Astrocyte (in vitro differentiated cells and primary cell): Measurements from ENCODE around the gene GREB1. TPM values are rescaled to one million over a fixed set of nuclear protein-coding genes. Genes with fewer than 3 reads are reported as not detected.

Source experiments
- DNase-seq: peaks from one replicate; pipeline ENCODE4 v3.0.0-alpha.2; 2010; ENCODE audit warnings: low read depth
- FAIRE-seq: peaks from 2 replicates; lab custom pipeline; 2011; peaks lifted over from hg19 to GRCh38; lab: Jason Lieb, UNC
- H2AFZ ChIP-seq: 2 replicates; pipeline ENCODE4 v1.6.0; 2012; ENCODE audit warnings: low read depth, low read length, inconsistent platforms
- H3K27ac ChIP-seq: 2 replicates; pipeline ENCODE4 v1.5.1; 2011; ENCODE audit warnings: low read depth, low read length, inconsistent platforms
- H3K27me3 ChIP-seq: 2 replicates; pipeline ENCODE4 v1.6.0; 2011; ENCODE audit warnings: low read length, inconsistent platforms; ENCODE audit not compliant: insufficient read depth
- H3K36me3 ChIP-seq: 2 replicates; pipeline ENCODE4 v1.5.1; 2011; ENCODE audit warnings: low read length, inconsistent platforms; ENCODE audit not compliant: insufficient read depth
- H3K4me1 ChIP-seq: 2 replicates; pipeline ENCODE4 v1.5.1; 2011; ENCODE audit warnings: low read length, inconsistent platforms; ENCODE audit not compliant: insufficient read depth
- H3K4me2 ChIP-seq: 2 replicates; pipeline ENCODE4 v1.6.0; 2012; ENCODE audit warnings: low read length, inconsistent platforms
- H3K4me3 ChIP-seq: 2 replicates; pipeline ENCODE4 v1.5.1; 2011; ENCODE audit warnings: low read depth, mild to moderate bottlenecking, low read length, inconsistent platforms; ENCODE audit not compliant: insufficient read depth
- H3K79me2 ChIP-seq: 2 replicates; pipeline ENCODE4 v1.6.0; 2012; ENCODE audit warnings: mild to moderate bottlenecking, low read length, inconsistent platforms; ENCODE audit not compliant: insufficient read depth
- H3K9ac ChIP-seq: 2 replicates; pipeline ENCODE4 v1.6.0; 2012; ENCODE audit warnings: mild to moderate bottlenecking, low read length, inconsistent platforms
- H3K9me3 ChIP-seq: 2 replicates; pipeline ENCODE4 v1.5.1; 2012; ENCODE audit warnings: low read depth, mild to moderate bottlenecking, low read length, inconsistent platforms; ENCODE audit not compliant: insufficient read depth
- H4K20me1 ChIP-seq: 2 replicates; pipeline ENCODE4 v1.6.0; 2012; ENCODE audit warnings: low read length, inconsistent platforms; ENCODE audit not compliant: insufficient read depth
- H3K27ac Mint-ChIP-seq: one replicate; pipeline ENCODE4 v1.8.0; 2021; ENCODE audit warnings: mild to moderate bottlenecking, mixed read lengths; ENCODE audit not compliant: unreplicated experiment
- H3K27me3 Mint-ChIP-seq: one replicate; pipeline ENCODE4 v1.8.0; 2021; ENCODE audit warnings: low read depth, mixed read lengths; ENCODE audit not compliant: unreplicated experiment
- H3K36me3 Mint-ChIP-seq: one replicate; pipeline ENCODE4 v1.8.0; 2021; ENCODE audit warnings: low read depth, mixed read lengths; ENCODE audit not compliant: unreplicated experiment
- H3K4me1 Mint-ChIP-seq: one replicate; pipeline ENCODE4 v1.8.0; 2021; ENCODE audit warnings: low read depth, mixed read lengths; ENCODE audit not compliant: unreplicated experiment
- H3K4me3 Mint-ChIP-seq: one replicate; pipeline ENCODE4 v1.8.0; 2021; ENCODE audit warnings: mild to moderate bottlenecking, moderate library complexity, mixed read lengths; ENCODE audit not compliant: unreplicated experiment
- H3K9me3 Mint-ChIP-seq: one replicate; pipeline ENCODE4 v1.8.0; 2021; ENCODE audit warnings: mild to moderate bottlenecking, mixed read lengths; ENCODE audit not compliant: unreplicated experiment
- CTCF ChIP-seq: IDR thresholded peaks from 2 replicates; pipeline ENCODE4 v1.5.1; 2011; ENCODE audit warnings: low read depth, mild to moderate bottlenecking, inconsistent platforms, low read length, moderate library complexity; ENCODE audit not compliant: insufficient read depth
- EZH2 ChIP-seq: IDR thresholded peaks from 2 replicates; pipeline ENCODE4 v1.6.1; 2012; ENCODE audit warnings: mild to moderate bottlenecking, low read length, inconsistent platforms; ENCODE audit not compliant: insufficient read depth
- total RNA-seq: library from RNA; stranded (reverse); gene quantifications from 2 replicates; pipeline ENCODE4 v1.2.1, GENCODE V29; 2021

Gene GREB1
- total RNA-seq, 1 donor from 2014 or later: 14.5 TPM

GRCh38 chr2:11554399-11554716 is 20.5 kb downstream of the GREB1 start:
- H3K9me3 Mint-ChIP-seq: no peaks in the 10 kb centered on the region
- peak overlapping the region; percentile 2 for H3K27ac Mint-ChIP-seq
- peak; percentile 67 for FAIRE-seq
- H3K4me3 ChIP-seq: no peak overlapping the region
- peaks cover 5% of the 10 kb centered on the region for H3K4me1 ChIP-seq
- H3K79me2 ChIP-seq: no peaks in the 10 kb centered on the region
- peaks cover 33% of the 10 kb centered on the region for H3K27me3 ChIP-seq
- no peaks in the 10 kb centered on the region for H3K9me3 ChIP-seq
- peaks cover 47% of the 10 kb centered on the region for H3K27me3 Mint-ChIP-seq
- H3K9ac ChIP-seq: no peak overlapping the region
- no peak overlapping the region for H3K4me3 Mint-ChIP-seq
- no peaks in the 10 kb centered on the region for H3K36me3 ChIP-seq
- H2AFZ ChIP-seq: no peak overlapping the region
- H3K36me3 Mint-ChIP-seq: no peaks in the 10 kb centered on the region
- peak overlapping the region; percentile 59 for H3K4me2 ChIP-seq
- no peak for TF ChIP-seq CTCF
- no peak for TF ChIP-seq EZH2
- H3K27ac ChIP-seq: no peak overlapping the region
- DNase-seq: no peak
- no peaks in the 10 kb centered on the region for H4K20me1 ChIP-seq
- H3K4me1 Mint-ChIP-seq: peaks cover 23% of the 10 kb centered on the region

- H3K4me1 Mint-ChIP-seq: peaks cover 23% of the 10 kb centered on the region
- no peak overlapping the region for H3K4me2 ChIP-seq
- DNase-seq (no peak), FAIRE-seq (no peak)
- TF ChIP-seq CTCF (no peak), EZH2 (no peak)
- H3K9ac ChIP-seq: no peak overlapping the region
- no peaks in the 10 kb centered on the region for H3K9me3 Mint-ChIP-seq
- H3K36me3 Mint-ChIP-seq: no peaks in the 10 kb centered on the region
- no peaks in the 10 kb centered on the region for H4K20me1 ChIP-seq
- no peak overlapping the region for H3K27ac ChIP-seq
- H3K9me3 ChIP-seq: no peaks in the 10 kb centered on the region
- H3K36me3 ChIP-seq: no peaks in the 10 kb centered on the region
- H2AFZ ChIP-seq: no peak overlapping the region
- peaks cover 36% of the 10 kb centered on the region for H3K27me3 ChIP-seq
- H3K4me1 ChIP-seq: peaks cover 5% of the 10 kb centered on the region
- H3K4me3 ChIP-seq: no peak overlapping the region
- H3K27ac Mint-ChIP-seq: no peak overlapping the region
- no peak overlapping the region for H3K4me3 Mint-ChIP-seq
- H3K27me3 Mint-ChIP-seq: peaks cover 44% of the 10 kb centered on the region
- no peaks in the 10 kb centered on the region for H3K79me2 ChIP-seq
Measured at GRCh38 chr2:11556101-11556806, 22.4 kb downstream of the GREB1 start.

- FAIRE-seq: no peak
- no peak overlapping the region for H3K27ac ChIP-seq
Measured at GRCh38 chr2:11558214-11558886, 24.5 kb downstream of the GREB1 start.

More at GRCh38 chr2:11558214-11558886, 24.5 kb downstream of the GREB1 start:
- H3K4me1 Mint-ChIP-seq: peaks cover 27% of the 10 kb centered on the region
- Histone ChIP-seq H3K27me3 (peaks cover 36% of the 10 kb centered on the region), H2AFZ (no peak overlapping the region), H3K4me3 (no peak overlapping the region), H3K79me2 (no peaks in the 10 kb centered on the region), H3K9ac (no peak overlapping the region), H3K36me3 (no peaks in the 10 kb centered on the region), H3K4me2 (no peak overlapping the region), H3K4me1 (peaks cover 5% of the 10 kb centered on the region), H4K20me1 (no peaks in the 10 kb centered on the region), H3K9me3 (no peaks in the 10 kb centered on the region)
- H3K9me3 Mint-ChIP-seq: no peaks in the 10 kb centered on the region
- TF ChIP-seq CTCF: no peak
- TF ChIP-seq EZH2: no peak
- no peak overlapping the region for H3K27ac Mint-ChIP-seq
- H3K27me3 Mint-ChIP-seq: peaks cover 32% of the 10 kb centered on the region
- no peaks in the 10 kb centered on the region for H3K36me3 Mint-ChIP-seq
- no peak overlapping the region for H3K4me3 Mint-ChIP-seq
- DNase-seq: no peak
